IMR-90 (cell line): Measurements from ENCODE around the gene KIAA1614. TPM values are rescaled to one million over a fixed set of nuclear protein-coding genes. Genes with fewer than 3 reads are reported as not detected.

Source experiments
- ATAC-seq: fragments of 200-7000 bp; cut with Tn5 transposase; 2 replicates; pipeline ENCODE4 v1.9.1; 2020; ENCODE audit warnings: low read depth, mild to moderate bottlenecking, moderate library complexity
- BruUV-seq: library from RNA; stranded (reverse); fragments of 400-500 nt; replicated peaks from 2 replicates; lab custom pipeline; 2021; lab: Mats Ljungman, UMichigan
- CTCF ChIA-PET: fragments of 300-600 bp; formaldehyde crosslinking; extraction: SDS; loops from one replicate; lab custom pipeline; 2021; ENCODE audit warnings: antibody characterized with exemption; lab: Yijun Ruan, JAX
- POLR2A ChIA-PET: fragments of 300-600 bp; sonication (Branson Sonifier 250); formaldehyde crosslinking; loops from one replicate; lab custom pipeline; 2022; ENCODE audit warnings: antibody characterized with exemption; ENCODE audit not compliant: unreplicated experiment; lab: Charles Lee
- DNase-seq: peaks from one replicate; pipeline ENCODE4 v3.0.0; 2013
- H2AFZ ChIP-seq: replicated peaks from 2 replicates; pipeline ENCODE3; 2013; ENCODE audit warnings: low read length, mild to moderate bottlenecking; ENCODE audit not compliant: poor library complexity
- H2AK5ac ChIP-seq: 2 replicates; pipeline ENCODE4 v1.6.1; 2013; ENCODE audit warnings: low read depth, low read length, inconsistent platforms
- H2AK9ac ChIP-seq: replicated peaks from 2 replicates; pipeline ENCODE3; 2013; ENCODE audit warnings: mild to moderate bottlenecking, low read depth, low read length, moderate library complexity; ENCODE audit not compliant: poor library complexity
- H2BK120ac ChIP-seq: 2 replicates; pipeline ENCODE4 v1.6.1; 2013; ENCODE audit warnings: low read depth, low read length, inconsistent platforms
- H2BK15ac ChIP-seq: 3 replicates; pipeline ENCODE4 v1.6.1; 2013; ENCODE audit warnings: low read depth, low read length, inconsistent platforms
- H2BK20ac ChIP-seq: 2 replicates; pipeline ENCODE4 v1.6.1; 2013; ENCODE audit warnings: low read depth, mild to moderate bottlenecking, inconsistent platforms, low read length, moderate library complexity
- H2BK5ac ChIP-seq: 2 replicates; pipeline ENCODE4 v1.6.1; 2013; ENCODE audit warnings: mild to moderate bottlenecking, low read depth, low read length, inconsistent platforms; ENCODE audit not compliant: poor library complexity, severe bottlenecking
- H3K14ac ChIP-seq: replicated peaks from 2 replicates; pipeline ENCODE4 v1.6.1; 2013; ENCODE audit warnings: low read depth, low read length, inconsistent platforms
- H3K18ac ChIP-seq: 2 replicates; pipeline ENCODE4 v1.6.1; 2013; ENCODE audit warnings: low read depth, low read length, control low read depth
- H3K23ac ChIP-seq: 2 replicates; pipeline ENCODE4 v1.6.1; 2013; ENCODE audit warnings: low read depth, low read length, inconsistent platforms
- H3K27ac ChIP-seq: 2 replicates; pipeline ENCODE4 v1.5.1; 2013; ENCODE audit warnings: mild to moderate bottlenecking, control low read depth, low read length; ENCODE audit not compliant: insufficient read depth
- H3K27me3 ChIP-seq: 2 replicates; pipeline ENCODE4 v1.6.1; 2013; ENCODE audit warnings: low read length; ENCODE audit not compliant: control insufficient read depth, insufficient read depth
- H3K36me3 ChIP-seq: 2 replicates; pipeline ENCODE4 v1.6.1; 2013; ENCODE audit warnings: low read length, mixed read lengths; ENCODE audit not compliant: control insufficient read depth, insufficient read depth
- H3K4ac ChIP-seq: 2 replicates; pipeline ENCODE4 v1.6.1; 2013; ENCODE audit warnings: low read depth, low read length, inconsistent platforms
- H3K4me1 ChIP-seq: 2 replicates; pipeline ENCODE4 v1.6.1; 2013; ENCODE audit warnings: low read length, mixed read lengths; ENCODE audit not compliant: control insufficient read depth, insufficient read depth
- H3K4me2 ChIP-seq: 2 replicates; pipeline ENCODE4 v1.6.1; 2013; ENCODE audit warnings: low read depth, mild to moderate bottlenecking, control low read depth, low read length, moderate library complexity
- H3K4me3 ChIP-seq: 2 replicates; pipeline ENCODE4 v1.5.1; 2013; ENCODE audit warnings: low read depth, mild to moderate bottlenecking, control low read depth, low read length, moderate library complexity; ENCODE audit not compliant: insufficient read depth
- H3K56ac ChIP-seq: 2 replicates; pipeline ENCODE4 v1.6.1; 2013; ENCODE audit warnings: low read length, inconsistent platforms; ENCODE audit not compliant: insufficient read depth; ENCODE audit errors: extremely low read depth
- H3K79me1 ChIP-seq, 2 experiments: 2 replicates each; pipeline ENCODE4 v1.6.1; 2013; ENCODE audit warnings: low read length in 2 of 2, inconsistent platforms in 1 of 2, low read depth in 1 of 2
- H3K9ac ChIP-seq: 2 replicates; pipeline ENCODE4 v1.6.1; 2013; ENCODE audit warnings: low read depth, low read length, control low read depth
- H3K9me1 ChIP-seq: 2 replicates; pipeline ENCODE4 v1.6.1; 2013; ENCODE audit warnings: low read length, inconsistent platforms; ENCODE audit not compliant: insufficient read depth
- H3K9me3 ChIP-seq: 2 replicates; pipeline ENCODE4 v1.6.1; 2013; ENCODE audit warnings: low read length; ENCODE audit not compliant: control insufficient read depth, insufficient read depth
- H4K20me1 ChIP-seq: 2 replicates; pipeline ENCODE4 v1.6.1; 2013; ENCODE audit warnings: low read length, inconsistent platforms; ENCODE audit not compliant: insufficient read depth
- H4K5ac ChIP-seq: 2 replicates; pipeline ENCODE4 v1.6.1; 2013; ENCODE audit warnings: mild to moderate bottlenecking, low read depth, low read length, control low read depth
- H4K8ac ChIP-seq, 2 experiments: 2 replicates each; pipeline ENCODE4 v1.6.1; 2013; ENCODE audit warnings: low read depth in 2 of 2, low read length in 2 of 2, control low read depth in 1 of 2, inconsistent platforms in 1 of 2
- H4K91ac ChIP-seq: 2 replicates; pipeline ENCODE4 v1.6.1; 2013; ENCODE audit warnings: low read depth, low read length, inconsistent platforms; ENCODE audit not compliant: insufficient read depth
- BHLHE40 ChIP-seq: fragments of 150-350 bp; IDR thresholded peaks from 2 replicates; pipeline ENCODE4 v1.6.1; 2016; ENCODE audit warnings: mild to moderate bottlenecking, low read depth, low read length
- CEBPB ChIP-seq: IDR thresholded peaks from 2 replicates; pipeline ENCODE4 v1.6.1; 2012; ENCODE audit warnings: low read depth, low read length, improper control_type of control experiment
- CHD1 ChIP-seq: IDR thresholded peaks from 2 replicates; pipeline ENCODE4 v1.6.1; 2012; ENCODE audit warnings: low read depth, low read length, improper control_type of control experiment
- MAFK ChIP-seq: IDR thresholded peaks from 2 replicates; pipeline ENCODE4 v1.6.1; 2012; ENCODE audit warnings: low read depth, low read length, improper control_type of control experiment
- MAZ ChIP-seq: IDR thresholded peaks from 2 replicates; pipeline ENCODE4 v1.6.1; 2012; ENCODE audit warnings: low read depth, mild to moderate bottlenecking, low read length, improper control_type of control experiment, moderate library complexity, borderline replicate concordance
- MXI1 ChIP-seq: IDR thresholded peaks from 2 replicates; pipeline ENCODE4 v1.6.1; 2012; ENCODE audit warnings: low read depth, mild to moderate bottlenecking, low read length, moderate library complexity, borderline replicate concordance
- NFE2L2 ChIP-seq: fragments of 150-350 bp; IDR thresholded peaks from 2 replicates; pipeline ENCODE4 v1.6.1; 2016; ENCODE audit warnings: low read depth, mild to moderate bottlenecking, low read length
- RAD21 ChIP-seq: IDR thresholded peaks from 2 replicates; pipeline ENCODE4 v1.6.1; 2012; ENCODE audit warnings: low read length, improper control_type of control experiment
- RCOR1 ChIP-seq: IDR thresholded peaks from 2 replicates; pipeline ENCODE4 v1.6.1; 2012; ENCODE audit warnings: mild to moderate bottlenecking, low read length, improper control_type of control experiment; ENCODE audit not compliant: insufficient replicate concordance
- RFX5 ChIP-seq: IDR thresholded peaks from 2 replicates; pipeline ENCODE4 v1.8.0; 2012; ENCODE audit warnings: low read depth, mild to moderate bottlenecking, low read length, moderate library complexity
- WGBS, 2 experiments: methylation state at CpG; one replicate each; pipeline versions ENCODE4 v1.1.5 to v1.1.7; 2013; ENCODE audit warnings: missing lambda C conversion rate in 2 of 2; ENCODE audit not compliant: insufficient read length in 1 of 2; ENCODE audit errors: extremely low coverage in 2 of 2; 5-methylcytosine and 5-hydroxymethylcytosine counted together
- dilution Hi-C: fragments of 300-500 bp; cut with HindIII; formaldehyde crosslinking; loops from one replicate; pipeline ENCODE4 v1.14.3; 2018; ENCODE audit warnings: low sequenced_read_pairs; ENCODE audit not compliant: unreplicated experiment
- in situ Hi-C: fragments of 300-500 bp; cut with MboI; formaldehyde crosslinking; loops from 3 replicates; pipeline ENCODE4 v1.14.3; 2019; ENCODE audit warnings: low sequenced_read_pairs, inconsistent platforms, mixed read lengths
- intact Hi-C: fragments of 100-400 bp; cut with micrococcal nuclease; formaldehyde crosslinking; loops from 2 replicates; pipeline ENCODE4 v1.10.0; 2022
- polyA plus RNA-seq, 3 experiments: library from polyadenylated mRNA; depleted of rRNA; stranded (reverse); fragments of >200 nt; gene quantifications; 2 replicates each; pipeline ENCODE4 v1.2.3, GENCODE V29; 2012; ENCODE audit warnings: low replicate concordance in 1 of 3
- total RNA-seq: library from RNA; depleted of rRNA; stranded (reverse); fragments of >200 nt; gene quantifications from 2 replicates; pipeline ENCODE4 v1.2.3, GENCODE V29; 2012

The KIAA1614 gene
- total and polyA plus RNA-seq, 2 of the 4 experiments (the other 2 are of a cell fraction), result 1.8 to 3.5 TPM

- dilution Hi-C loops, result no loop called here
- H3K79me1 ChIP-seq, result no peaks in the 10 kb centered on the region
- BruUV-seq, result no TSS peak
Measured at GRCh38 chr1:180889325-180889724, 23.4 kb upstream of the KIAA1614 start.

More at GRCh38 chr1:180889325-180889724, 23.4 kb upstream of the KIAA1614 start:
- Histone ChIP-seq H3K9ac (no peak overlapping the region), H2BK120ac (no peak overlapping the region), H3K27me3 (no peaks in the 10 kb centered on the region), H3K36me3 (no peaks in the 10 kb centered on the region; the same call in 1 of the 2 replicates), H3K23ac (no peak overlapping the region), H3K14ac (no peak overlapping the region), H4K91ac (no peak overlapping the region), H2AFZ (no peak overlapping the region), H2BK5ac (no peak overlapping the region), H3K4me2 (no peak overlapping the region), H2AK9ac (no peak overlapping the region), H4K8ac (no peak overlapping the region), H4K20me1 (no peaks in the 10 kb centered on the region), H4K5ac (no peak overlapping the region), H3K18ac (no peak overlapping the region), H2BK15ac (no peak overlapping the region), H3K4me3 (no peak overlapping the region), H3K27ac (no peak overlapping the region), H3K56ac (no peak overlapping the region), H3K9me1 (no peaks in the 10 kb centered on the region), H2AK5ac (no peak overlapping the region), H2BK20ac (no peak overlapping the region), H3K9me3 (no peaks in the 10 kb centered on the region), H3K4me1 (no peaks in the 10 kb centered on the region), H3K4ac (no peak overlapping the region)
- POLR2A ChIA-PET, result no interaction called here
- DNase-seq, result no peak
- CTCF ChIA-PET, result interaction anchor here (1.0 kb wide), 1 partner anchor 9 kb away, joined by 3 read pairs; no protein-coding TSS in a partner anchor
- intact Hi-C loops, result no loop called here
- in situ Hi-C loops, result no loop called here
- no peak for ATAC-seq
- TF ChIP-seq MAZ (no peak), RAD21 (no peak), BHLHE40 (no peak), CHD1 (no peak), MAFK (no peak), MXI1 (no peak), CEBPB (no peak), NFE2L2 (no peak), RCOR1 (no peak), RFX5 (no peak)
- no CpG with 5 or more reads among the region's 2 CpGs for WGBS, 2 experiments
